HCT116 (cell line): ENCODE measurements around the gene DTWD2. TPM values are rescaled to one million over a fixed set of nuclear protein-coding genes. Genes with fewer than 3 reads are reported as not detected.
"Not testable (repeated sequence)": the region's sequence is repeated elsewhere in the genome, so short reads cannot be mapped to it uniquely, and the experiment has no call there.

Source experiments
- ATAC-seq: fragments of 200-7000 bp; cut with Tn5 transposase; 2 replicates; pipeline ENCODE4 v1.9.1; 2020; ENCODE audit warnings: mild to moderate bottlenecking, moderate library complexity
- BruUV-seq: library from RNA; stranded (reverse); fragments of 400-500 nt; replicated peaks from 2 replicates; lab custom pipeline; 2021; lab: Mats Ljungman, UMichigan
- CTCF ChIA-PET: fragments of 300-600 bp; sonication (Branson Sonifier 250); formaldehyde crosslinking; loops from one replicate; lab custom pipeline; 2021; ENCODE audit warnings: antibody characterized with exemption; lab: Charles Lee
- POLR2A ChIA-PET: fragments of 300-600, 350-600 bp; sonication (Branson Sonifier 250); formaldehyde crosslinking; loops from one replicate; lab custom pipeline; 2021; ENCODE audit warnings: antibody characterized with exemption; lab: Charles Lee
- RAD21 ChIA-PET, 2 experiments: fragments of 300-600 bp; sonication (Branson Sonifier 250); formaldehyde crosslinking; loops; one replicate each; lab custom pipeline; 2023; ENCODE audit warnings: low total read pairs in 2 of 2; ENCODE audit not compliant: uncharacterized antibody in 2 of 2, unreplicated experiment in 2 of 2, low non-redundant PET in 1 of 2; lab: Charles Lee
- DNase-seq: peaks from one replicate; pipeline ENCODE4 v3.0.0-alpha.2; 2010; ENCODE audit warnings: low read depth, low spot score
- H2AFZ ChIP-seq: fragments of 200-600 bp; shearing (Covaris generic), sonication (generic); 2 replicates; pipeline ENCODE4 v1.6.1; 2017; ENCODE audit warnings: low read depth, mixed run types, mixed read lengths, antibody characterized with exemption, low read length; ENCODE audit not compliant: poor library complexity, severe bottlenecking
- H3K27ac ChIP-seq: 2 replicates; pipeline ENCODE4 v1.5.1; 2012; ENCODE audit warnings: low read depth, low read length
- H3K27me3 ChIP-seq: fragments of 200-600 bp; sonication (generic); 2 replicates; pipeline ENCODE4 v1.6.1; 2016; ENCODE audit warnings: mixed run types, low read length, mixed read lengths; ENCODE audit not compliant: insufficient read depth
- H3K36me3 ChIP-seq, 2 experiments: fragments of 200-500 bp in 1 of 2; fragments of 200-600 bp in 1 of 2; sonication (Bioruptor generic) in 1 of 2; sonication (generic) in 1 of 2; 2 replicates each; pipeline versions ENCODE4 v1.5.1 to v1.6.1; 2014 to 2016; ENCODE audit warnings: low read length in 2 of 2, inconsistent platforms in 1 of 2, mixed read lengths in 1 of 2, mixed run types in 1 of 2; ENCODE audit not compliant: insufficient read depth in 2 of 2, control insufficient read depth in 1 of 2
- H3K4me1 ChIP-seq, 2 experiments: fragments of 200-600 bp in 1 of 2; sonication (generic) in 1 of 2; 2 replicates each; pipeline versions ENCODE4 v1.5.1 to v1.6.1; 2012 to 2017; ENCODE audit warnings: low read length in 2 of 2, inconsistent platforms in 1 of 2, mild to moderate bottlenecking in 1 of 2, mixed read lengths in 1 of 2, mixed run types in 1 of 2, moderate library complexity in 1 of 2; ENCODE audit not compliant: insufficient read depth in 2 of 2, control insufficient read depth in 1 of 2
- H3K4me2 ChIP-seq: fragments of 200-600 bp; sonication (generic); 2 replicates; pipeline ENCODE4 v1.6.1; 2017; ENCODE audit warnings: mixed run types, low read length, mixed read lengths
- H3K4me3 ChIP-seq, 2 experiments: fragments of 200-600 bp in 1 of 2; sonication (generic) in 1 of 2; replicated peaks in 1 of 2; 2 replicates each; pipeline ENCODE4 v1.5.1; 2011 to 2016; ENCODE audit warnings: low read length in 2 of 2, control low read depth in 1 of 2, low read depth in 1 of 2, mild to moderate bottlenecking in 1 of 2, mixed read lengths in 1 of 2, mixed run types in 1 of 2
- H3K79me2 ChIP-seq: fragments of 200-600 bp; sonication (generic); 2 replicates; pipeline ENCODE4 v1.6.1; 2017; ENCODE audit warnings: mild to moderate bottlenecking, mixed run types, low read length, moderate library complexity, mixed read lengths; ENCODE audit not compliant: insufficient read depth
- H3K9ac ChIP-seq: fragments of 200-600 bp; sonication (generic); 2 replicates; pipeline ENCODE4 v1.6.1; 2016; ENCODE audit warnings: low read length, mixed read lengths
- H3K9me2 ChIP-seq: fragments of 200-600 bp; sonication (generic), shearing (Covaris generic); 2 replicates; pipeline ENCODE4 v1.6.1; 2017; ENCODE audit warnings: mixed run types, mild to moderate bottlenecking, moderate library complexity; ENCODE audit not compliant: insufficient read depth
- H3K9me3 ChIP-seq, 2 experiments: fragments of 200-500 bp in 1 of 2; fragments of 200-600 bp in 1 of 2; sonication (Bioruptor generic) in 1 of 2; sonication (generic) in 1 of 2; 2 replicates each; pipeline ENCODE4 v1.6.1; 2014 to 2017; ENCODE audit warnings: low read length in 2 of 2, mixed read lengths in 2 of 2, inconsistent platforms in 1 of 2, low read depth in 1 of 2, mild to moderate bottlenecking in 1 of 2, mixed run types in 1 of 2, moderate library complexity in 1 of 2; ENCODE audit not compliant: control insufficient read depth in 1 of 2, insufficient read depth in 1 of 2
- H4K20me1 ChIP-seq: fragments of 200-600 bp; sonication (generic), shearing (Covaris generic); 2 replicates; pipeline ENCODE4 v1.6.1; 2017; ENCODE audit warnings: mixed run types, mild to moderate bottlenecking, moderate library complexity; ENCODE audit not compliant: insufficient read depth
- CBX3 ChIP-seq: IDR thresholded peaks from 2 replicates; pipeline ENCODE4 v1.6.1; 2012; ENCODE audit warnings: low read depth
- CEBPB ChIP-seq: IDR thresholded peaks from 2 replicates; pipeline ENCODE4 v1.6.1; 2012; ENCODE audit warnings: low read depth
- EGR1 ChIP-seq: IDR thresholded peaks from 2 replicates; pipeline ENCODE4 v1.6.1; 2012; ENCODE audit warnings: low read depth
- ELF1 ChIP-seq: IDR thresholded peaks from 2 replicates; pipeline ENCODE4 v1.6.1; 2012; ENCODE audit warnings: low read depth, borderline replicate concordance
- FOSL1 ChIP-seq: IDR thresholded peaks from 2 replicates; pipeline ENCODE4 v1.6.1; 2012; ENCODE audit warnings: low read depth
- MAX ChIP-seq: IDR thresholded peaks from 2 replicates; pipeline ENCODE4 v1.6.1; 2012
- POLR2A ChIP-seq: IDR thresholded peaks from 2 replicates; pipeline ENCODE4 v1.7.0; 2011; ENCODE audit warnings: borderline replicate concordance; ENCODE audit not compliant: insufficient read depth, insufficient read length; ENCODE audit errors: extremely low read depth
- RAD21 ChIP-seq: IDR thresholded peaks from 2 replicates; pipeline ENCODE4 v1.6.1; 2012; ENCODE audit warnings: low read depth, mild to moderate bottlenecking
- SP1 ChIP-seq: IDR thresholded peaks from 2 replicates; pipeline ENCODE4 v1.6.1; 2012; ENCODE audit warnings: low read depth
- YY1 ChIP-seq: IDR thresholded peaks from 2 replicates; pipeline ENCODE4 v1.6.1; 2011; ENCODE audit warnings: low read length, low read depth, moderate library complexity, mild to moderate bottlenecking; ENCODE audit not compliant: insufficient replicate concordance; ENCODE audit errors: extremely low read depth
- ZFX ChIP-seq: fragments of 450-650 bp; IDR thresholded peaks from 2 replicates; pipeline ENCODE4 v1.6.1; 2017
- ZNF274 ChIP-seq: fragments of 200-500 bp; sonication (Bioruptor generic); IDR thresholded peaks from 2 replicates; pipeline ENCODE4 v1.6.1; 2014; ENCODE audit warnings: mild to moderate bottlenecking, low read depth, low read length, inconsistent platforms
- intact Hi-C: fragments of 100-400 bp; cut with micrococcal nuclease; formaldehyde crosslinking; loops from 2 replicates; pipeline ENCODE4 v1.10.0; 2022
- total RNA-seq: library from RNA; stranded (reverse); gene quantifications from one replicate; pipeline ENCODE4 v1.2.1, GENCODE V29; 2021; ENCODE audit not compliant: unreplicated experiment
- TF ChIP-seq, protein P1 (sequence below): IDR thresholded peaks from 2 replicates; pipeline ENCODE4 v1.6.1; 2011; ENCODE audit warnings: mild to moderate bottlenecking, low read length, moderate library complexity; ENCODE audit not compliant: insufficient replicate concordance; ENCODE audit errors: extremely low read depth
- TF ChIP-seq, protein P2 (sequence below): IDR thresholded peaks from 2 replicates; pipeline ENCODE4 v1.6.1; 2012
- TF ChIP-seq, protein P3 (sequence below): IDR thresholded peaks from 2 replicates; pipeline ENCODE4 v1.6.1; 2012; ENCODE audit warnings: low read depth

DTWD2 gene
- total RNA-seq, 1 experiment from 2014 or later, result 5.2 TPM

DNA sequence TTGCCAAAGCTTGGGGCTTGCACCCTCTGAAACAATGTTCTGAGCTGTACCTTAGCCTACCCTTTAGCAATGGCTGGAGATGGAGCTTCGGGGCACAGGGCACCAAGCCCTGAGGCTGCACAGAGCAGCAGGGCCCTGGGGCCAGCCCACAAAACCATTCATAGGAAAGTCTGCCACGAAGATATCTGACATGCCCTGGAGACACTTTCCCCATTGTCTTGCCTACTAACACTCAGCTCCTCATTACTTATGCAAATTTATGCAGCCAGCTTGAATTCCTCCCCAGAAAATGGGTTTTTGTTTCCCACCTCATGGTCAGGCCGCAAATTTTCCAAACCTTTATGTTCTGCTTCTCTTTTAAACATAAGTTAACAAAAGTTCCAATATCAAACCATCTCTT is 105.7 kb downstream of the DTWD2 start:
- no peak for DNase-seq
- Histone ChIP-seq H3K36me3 (no peaks in the 10 kb centered on the region), H3K9ac (no peak overlapping the region), H3K9me2 (no peaks in the 10 kb centered on the region), H3K27ac (no peak overlapping the region), H3K27me3 (no peaks in the 10 kb centered on the region), H2AFZ (no peak overlapping the region), H3K9me3 (no peaks in the 10 kb centered on the region; a peak in 1 of 4 replicates), H4K20me1 (no peaks in the 10 kb centered on the region), H3K4me1 (no peaks in the 10 kb centered on the region), H3K79me2 (no peaks in the 10 kb centered on the region), H3K4me3 (no peak overlapping the region), H3K4me2 (no peak overlapping the region)
- ChIA-PET RAD21 (no interaction called here), POLR2A (no interaction called here), CTCF (no interaction called here)
- no peak for TF ChIP-seq MAX
- TF ChIP-seq CEBPB, result no peak
- no peak for TF ChIP-seq YY1
- TF ChIP-seq SP1, result no peak
- TF ChIP-seq, protein P1, sequence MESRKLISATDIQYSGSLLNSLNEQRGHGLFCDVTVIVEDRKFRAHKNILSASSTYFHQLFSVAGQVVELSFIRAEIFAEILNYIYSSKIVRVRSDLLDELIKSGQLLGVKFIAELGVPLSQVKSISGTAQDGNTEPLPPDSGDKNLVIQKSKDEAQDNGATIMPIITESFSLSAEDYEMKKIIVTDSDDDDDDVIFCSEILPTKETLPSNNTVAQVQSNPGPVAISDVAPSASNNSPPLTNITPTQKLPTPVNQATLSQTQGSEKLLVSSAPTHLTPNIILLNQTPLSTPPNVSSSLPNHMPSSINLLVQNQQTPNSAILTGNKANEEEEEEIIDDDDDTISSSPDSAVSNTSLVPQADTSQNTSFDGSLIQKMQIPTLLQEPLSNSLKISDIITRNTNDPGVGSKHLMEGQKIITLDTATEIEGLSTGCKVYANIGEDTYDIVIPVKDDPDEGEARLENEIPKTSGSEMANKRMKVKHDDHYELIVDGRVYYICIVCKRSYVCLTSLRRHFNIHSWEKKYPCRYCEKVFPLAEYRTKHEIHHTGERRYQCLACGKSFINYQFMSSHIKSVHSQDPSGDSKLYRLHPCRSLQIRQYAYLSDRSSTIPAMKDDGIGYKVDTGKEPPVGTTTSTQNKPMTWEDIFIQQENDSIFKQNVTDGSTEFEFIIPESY, result no peak
- no peak for TF ChIP-seq EGR1
- no peak for TF ChIP-seq POLR2A
- TF ChIP-seq ELF1, result no peak
- no peak for TF ChIP-seq ZFX
- TF ChIP-seq CBX3, result no peak
- no peak for TF ChIP-seq RAD21
- TF ChIP-seq FOSL1, result no peak
- no peak for TF ChIP-seq ZNF274
- TF ChIP-seq, protein P2, sequence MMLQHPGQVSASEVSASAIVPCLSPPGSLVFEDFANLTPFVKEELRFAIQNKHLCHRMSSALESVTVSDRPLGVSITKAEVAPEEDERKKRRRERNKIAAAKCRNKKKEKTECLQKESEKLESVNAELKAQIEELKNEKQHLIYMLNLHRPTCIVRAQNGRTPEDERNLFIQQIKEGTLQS, result no peak
- TF ChIP-seq, protein P3, sequence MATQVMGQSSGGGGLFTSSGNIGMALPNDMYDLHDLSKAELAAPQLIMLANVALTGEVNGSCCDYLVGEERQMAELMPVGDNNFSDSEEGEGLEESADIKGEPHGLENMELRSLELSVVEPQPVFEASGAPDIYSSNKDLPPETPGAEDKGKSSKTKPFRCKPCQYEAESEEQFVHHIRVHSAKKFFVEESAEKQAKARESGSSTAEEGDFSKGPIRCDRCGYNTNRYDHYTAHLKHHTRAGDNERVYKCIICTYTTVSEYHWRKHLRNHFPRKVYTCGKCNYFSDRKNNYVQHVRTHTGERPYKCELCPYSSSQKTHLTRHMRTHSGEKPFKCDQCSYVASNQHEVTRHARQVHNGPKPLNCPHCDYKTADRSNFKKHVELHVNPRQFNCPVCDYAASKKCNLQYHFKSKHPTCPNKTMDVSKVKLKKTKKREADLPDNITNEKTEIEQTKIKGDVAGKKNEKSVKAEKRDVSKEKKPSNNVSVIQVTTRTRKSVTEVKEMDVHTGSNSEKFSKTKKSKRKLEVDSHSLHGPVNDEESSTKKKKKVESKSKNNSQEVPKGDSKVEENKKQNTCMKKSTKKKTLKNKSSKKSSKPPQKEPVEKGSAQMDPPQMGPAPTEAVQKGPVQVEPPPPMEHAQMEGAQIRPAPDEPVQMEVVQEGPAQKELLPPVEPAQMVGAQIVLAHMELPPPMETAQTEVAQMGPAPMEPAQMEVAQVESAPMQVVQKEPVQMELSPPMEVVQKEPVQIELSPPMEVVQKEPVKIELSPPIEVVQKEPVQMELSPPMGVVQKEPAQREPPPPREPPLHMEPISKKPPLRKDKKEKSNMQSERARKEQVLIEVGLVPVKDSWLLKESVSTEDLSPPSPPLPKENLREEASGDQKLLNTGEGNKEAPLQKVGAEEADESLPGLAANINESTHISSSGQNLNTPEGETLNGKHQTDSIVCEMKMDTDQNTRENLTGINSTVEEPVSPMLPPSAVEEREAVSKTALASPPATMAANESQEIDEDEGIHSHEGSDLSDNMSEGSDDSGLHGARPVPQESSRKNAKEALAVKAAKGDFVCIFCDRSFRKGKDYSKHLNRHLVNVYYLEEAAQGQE, result no peak
- intact Hi-C loops, result no loop called here
- no TSS peak for BruUV-seq
- no peak for ATAC-seq

DNA sequence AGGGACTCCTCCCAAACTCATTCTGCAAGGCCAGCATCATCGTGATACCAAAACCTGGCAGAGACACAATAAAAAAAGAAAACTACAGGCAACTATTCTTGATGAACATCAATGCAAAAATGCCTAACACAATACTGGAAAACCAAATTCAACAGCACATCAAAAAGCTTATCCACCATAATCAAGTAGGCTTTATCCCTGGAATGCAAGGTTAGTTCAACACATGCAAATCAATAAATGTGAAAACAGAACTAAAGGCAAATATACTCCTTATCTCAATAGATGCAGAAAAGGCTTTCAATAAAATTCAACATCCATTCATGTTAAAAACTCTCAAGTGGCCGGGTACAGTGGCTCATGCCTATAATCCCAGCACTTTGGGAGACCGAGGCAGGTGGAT is 111.5 kb downstream of the DTWD2 start:
- H3K36me3 ChIP-seq, CTCF ChIA-PET, H3K9me3 ChIP-seq, intact Hi-C loops, H3K4me2 ChIP-seq, H2AFZ ChIP-seq, H3K9ac ChIP-seq, H4K20me1 ChIP-seq, H3K27ac ChIP-seq, POLR2A ChIA-PET, H3K9me2 ChIP-seq, H3K4me3 ChIP-seq, RAD21 ChIA-PET, H3K79me2 ChIP-seq, DNase-seq, ATAC-seq, BruUV-seq, H3K4me1 ChIP-seq, H3K27me3 ChIP-seq: not testable (repeated sequence)
